ENCODE data around the gene WNT16. TPM values are rescaled to one million over a fixed set of nuclear protein-coding genes. Genes with fewer than 3 reads are reported as not detected.

The WNT16 gene
- total and polyA plus RNA-seq, 12 donors: 0.06 to 0.19 (median 0.09) TPM; not detected in 4

DNA sequence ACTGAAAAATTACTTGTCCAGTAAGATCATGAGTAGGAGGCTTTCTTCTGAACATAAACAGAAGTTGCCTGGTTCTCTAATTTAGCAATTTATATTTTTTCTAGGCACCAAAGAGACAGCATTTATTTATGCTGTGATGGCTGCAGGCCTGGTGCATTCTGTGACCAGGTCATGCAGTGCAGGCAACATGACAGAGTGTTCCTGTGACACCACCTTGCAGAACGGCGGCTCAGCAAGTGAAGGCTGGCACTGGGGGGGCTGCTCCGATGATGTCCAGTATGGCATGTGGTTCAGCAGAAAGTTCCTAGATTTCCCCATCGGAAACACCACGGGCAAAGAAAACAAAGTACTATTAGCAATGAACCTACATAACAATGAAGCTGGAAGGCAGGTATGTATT is 2.8 kb downstream of the WNT16 start:
- no peaks in the 10 kb centered on the region for H3K36me3 ChIP-seq (replicated peaks in 1 of 2)
- intact Hi-C loops (cut with DNase I): no loop called here
- H3K27ac ChIP-seq: no peak overlapping the region
- H3K4me1 ChIP-seq (replicated peaks in 1 of 2): peaks cover 10 to 11% of the 10 kb centered on the region in 2 donors
- 61 to 77% (median 68%) methylated on average over 5 of the region's 5 CpGs for WGBS, 4 donors
- H3K9me3 ChIP-seq (replicated peaks in 1 of 3): no peaks in the 10 kb centered on the region
- H3K4me3 ChIP-seq: no peak overlapping the region
- H3K27me3 ChIP-seq: peaks cover 69% of the 10 kb centered on the region
- no peak for DNase-seq
- TF ChIP-seq, protein P1, sequence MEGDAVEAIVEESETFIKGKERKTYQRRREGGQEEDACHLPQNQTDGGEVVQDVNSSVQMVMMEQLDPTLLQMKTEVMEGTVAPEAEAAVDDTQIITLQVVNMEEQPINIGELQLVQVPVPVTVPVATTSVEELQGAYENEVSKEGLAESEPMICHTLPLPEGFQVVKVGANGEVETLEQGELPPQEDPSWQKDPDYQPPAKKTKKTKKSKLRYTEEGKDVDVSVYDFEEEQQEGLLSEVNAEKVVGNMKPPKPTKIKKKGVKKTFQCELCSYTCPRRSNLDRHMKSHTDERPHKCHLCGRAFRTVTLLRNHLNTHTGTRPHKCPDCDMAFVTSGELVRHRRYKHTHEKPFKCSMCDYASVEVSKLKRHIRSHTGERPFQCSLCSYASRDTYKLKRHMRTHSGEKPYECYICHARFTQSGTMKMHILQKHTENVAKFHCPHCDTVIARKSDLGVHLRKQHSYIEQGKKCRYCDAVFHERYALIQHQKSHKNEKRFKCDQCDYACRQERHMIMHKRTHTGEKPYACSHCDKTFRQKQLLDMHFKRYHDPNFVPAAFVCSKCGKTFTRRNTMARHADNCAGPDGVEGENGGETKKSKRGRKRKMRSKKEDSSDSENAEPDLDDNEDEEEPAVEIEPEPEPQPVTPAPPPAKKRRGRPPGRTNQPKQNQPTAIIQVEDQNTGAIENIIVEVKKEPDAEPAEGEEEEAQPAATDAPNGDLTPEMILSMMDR (IDR thresholded peaks at IDR 0.05): no peak
- no peak for TF ChIP-seq POLR2A (IDR thresholded peaks at IDR 0.05)

GRCh38 chr7:121334376-121334775 is 5.6 kb downstream of the WNT16 start:
- H3K27ac ChIP-seq: no peak overlapping the region
- no peaks in the 10 kb centered on the region for H3K36me3 ChIP-seq (replicated peaks in 1 of 2)
- H3K27me3 ChIP-seq: peaks cover 48% of the 10 kb centered on the region
- 95 to 98% (median 96%) methylated on average over 4 of the region's 4 CpGs for WGBS, 4 donors
- peaks cover 8 to 10% of the 10 kb centered on the region in 2 donors for H3K4me1 ChIP-seq (replicated peaks in 1 of 2)
- H3K9me3 ChIP-seq (replicated peaks in 1 of 3): no peaks in the 10 kb centered on the region
- intact Hi-C loops (cut with DNase I): no loop called here
- H3K4me3 ChIP-seq: no peak overlapping the region
- no peak for DNase-seq
- no peak for TF ChIP-seq POLR2A (IDR thresholded peaks at IDR 0.05)
- TF ChIP-seq, protein P1 (IDR thresholded peaks at IDR 0.05): no peak

GRCh38 chr7:121334875-121335648 is 6.3 kb downstream of the WNT16 start:
- Histone ChIP-seq H3K36me3 (replicated peaks in 1 of 2) (no peaks in the 10 kb centered on the region), H3K4me3 (no peak overlapping the region), H3K9me3 (replicated peaks in 1 of 3) (no peaks in the 10 kb centered on the region), H3K4me1 (replicated peaks in 1 of 2) (peaks cover 1 to 3% of the 10 kb centered on the region in 2 donors), H3K27me3 (peaks cover 41% of the 10 kb centered on the region), H3K27ac (no peak overlapping the region)
- DNase-seq: no peak
- intact Hi-C loops (cut with DNase I): no loop called here
- WGBS, 4 donors: 84 to 86% (median 84%) methylated on average over 10 of the region's 10 CpGs
- TF ChIP-seq POLR2A (IDR thresholded peaks at IDR 0.05): no peak
- TF ChIP-seq, protein P1 (IDR thresholded peaks at IDR 0.05): no peak

GRCh38 chr7:121336579-121336978 is 7.8 kb downstream of the WNT16 start:
- intact Hi-C loops (cut with DNase I): no loop called here
- WGBS, 4 donors: 63 to 70% (median 68%) methylated on average over 3 of the region's 3 CpGs
- DNase-seq: no peak

More at GRCh38 chr7:121336579-121336978, 7.8 kb downstream of the WNT16 start:
- TF ChIP-seq POLR2A (IDR thresholded peaks at IDR 0.05): no peak
- TF ChIP-seq, protein P1 (IDR thresholded peaks at IDR 0.05): no peak
- Histone ChIP-seq H3K4me1 (replicated peaks in 1 of 2) (no peaks in the 10 kb centered on the region), H3K27ac (no peak overlapping the region), H3K27me3 (peaks cover 27% of the 10 kb centered on the region), H3K4me3 (no peak overlapping the region), H3K9me3 (replicated peaks in 1 of 3) (no peaks in the 10 kb centered on the region), H3K36me3 (replicated peaks in 1 of 2) (no peaks in the 10 kb centered on the region)

Measured in adrenal gland (tissue), 12 donors.